Nephron (organoid): ENCODE results near the gene ANO3.
A peak's percentile ranks its signal among the peaks of the same experiment; 100 is the strongest.

Experiments
- H3K27ac Mint-ChIP-seq, 3 experiments: 2 replicates each; pipeline ENCODE4 v1.8.0; 2020; ENCODE audit warnings: mixed read lengths in 3 of 3, mild to moderate bottlenecking in 2 of 3, moderate library complexity in 1 of 3
- H3K27me3 Mint-ChIP-seq: 2 replicates; pipeline ENCODE4 v1.8.0; 2021; ENCODE audit warnings: low read depth, mild to moderate bottlenecking, moderate library complexity, mixed read lengths
- H3K36me3 Mint-ChIP-seq: 2 replicates; pipeline ENCODE4 v1.8.0; 2020; ENCODE audit warnings: low read depth, mixed read lengths
- H3K4me1 Mint-ChIP-seq: 2 replicates; pipeline ENCODE4 v1.8.0; 2020; ENCODE audit warnings: mixed read lengths
- H3K4me3 Mint-ChIP-seq, 3 experiments: 2 replicates each; pipeline ENCODE4 v1.8.0; 2020; ENCODE audit warnings: mild to moderate bottlenecking in 3 of 3, mixed read lengths in 3 of 3, moderate library complexity in 2 of 3
- H3K9me3 Mint-ChIP-seq: 2 replicates; pipeline ENCODE4 v1.8.0; 2020; ENCODE audit warnings: mixed read lengths
- CTCF ChIP-seq, 3 experiments: fragments of 200-600 bp; sonication (generic); IDR thresholded peaks; one replicate each; pipeline ENCODE4 v1.5.0; 2021; ENCODE audit warnings: antibody characterized with exemption in 3 of 3; ENCODE audit not compliant: unreplicated experiment in 3 of 3

Gene ANO3

GRCh38 chr11:26510164-26510563 lies 178.2 kb downstream of the ANO3 start:
- H3K27ac Mint-ChIP-seq, result no peak overlapping the region

GRCh38 chr11:26510756-26511155 lies 178.8 kb downstream of the ANO3 start:
- no peaks in the 10 kb centered on the region for H3K4me1 Mint-ChIP-seq
- no peak overlapping the region for H3K4me3 Mint-ChIP-seq
- TF ChIP-seq CTCF (IDR thresholded peaks at IDR 0.05; ENCODE audit: unreplicated experiment in 3 of 3), result no peak
- H3K36me3 Mint-ChIP-seq, result no peaks in the 10 kb centered on the region
- H3K27me3 Mint-ChIP-seq, result peaks cover 3% of the 10 kb centered on the region
- no peaks in the 10 kb centered on the region for H3K9me3 Mint-ChIP-seq
- no peak overlapping the region for H3K27ac Mint-ChIP-seq

More at GRCh38 chr11:26510164-26510563, 178.2 kb downstream of the ANO3 start:
- no peak for TF ChIP-seq CTCF (IDR thresholded peaks at IDR 0.05; ENCODE audit: unreplicated experiment in 3 of 3)
- Mint-ChIP-seq H3K9me3 (no peaks in the 10 kb centered on the region), H3K4me1 (no peaks in the 10 kb centered on the region), H3K4me3 (no peak overlapping the region), H3K27me3 (peaks cover 3% of the 10 kb centered on the region), H3K36me3 (no peaks in the 10 kb centered on the region)

- Mint-ChIP-seq H3K4me3 (no peak overlapping the region), H3K36me3 (no peaks in the 10 kb centered on the region), H3K27me3 (peaks cover 3% of the 10 kb centered on the region), H3K9me3 (no peaks in the 10 kb centered on the region), H3K27ac (no peak overlapping the region), H3K4me1 (no peaks in the 10 kb centered on the region)
- TF ChIP-seq CTCF (IDR thresholded peaks at IDR 0.05; ENCODE audit: unreplicated experiment in 3 of 3), result no peak
Observed at GRCh38 chr11:26512196-26512595, 180.3 kb downstream of the ANO3 start.

- H3K27me3 Mint-ChIP-seq, result no peaks in the 10 kb centered on the region
- TF ChIP-seq CTCF (IDR thresholded peaks at IDR 0.05; ENCODE audit: unreplicated experiment in 3 of 3), result no peak
- H3K9me3 Mint-ChIP-seq, result peaks cover 3% of the 10 kb centered on the region
- H3K4me3 Mint-ChIP-seq, result no peak overlapping the region
- H3K36me3 Mint-ChIP-seq, result peaks cover 4% of the 10 kb centered on the region
- peak overlapping the region in 2 of 3 experiments; percentile 35 to 51 for H3K27ac Mint-ChIP-seq
- peaks cover 9% of the 10 kb centered on the region for H3K4me1 Mint-ChIP-seq
Observed at GRCh38 chr11:26519469-26519868, 187.5 kb downstream of the ANO3 start.

GRCh38 chr11:26522912-26523610 lies 191.1 kb downstream of the ANO3 start:
- peaks cover 9% of the 10 kb centered on the region for H3K4me1 Mint-ChIP-seq
- H3K36me3 Mint-ChIP-seq, result peaks cover 4% of the 10 kb centered on the region
- peaks cover 3% of the 10 kb centered on the region for H3K9me3 Mint-ChIP-seq
- no peak overlapping the region for H3K27ac Mint-ChIP-seq
- no peak for TF ChIP-seq CTCF (IDR thresholded peaks at IDR 0.05; ENCODE audit: unreplicated experiment in 3 of 3)
- no peaks in the 10 kb centered on the region for H3K27me3 Mint-ChIP-seq
- no peak overlapping the region for H3K4me3 Mint-ChIP-seq

GRCh38 chr11:26527685-26528084 lies 195.8 kb downstream of the ANO3 start:
- no peak overlapping the region for H3K4me3 Mint-ChIP-seq
- no peaks in the 10 kb centered on the region for H3K36me3 Mint-ChIP-seq
- H3K4me1 Mint-ChIP-seq, result no peaks in the 10 kb centered on the region
- H3K27ac Mint-ChIP-seq, result no peak overlapping the region
- TF ChIP-seq CTCF (IDR thresholded peaks at IDR 0.05; ENCODE audit: unreplicated experiment in 3 of 3), result no peak
- no peaks in the 10 kb centered on the region for H3K27me3 Mint-ChIP-seq
- H3K9me3 Mint-ChIP-seq, result peaks cover 3% of the 10 kb centered on the region
